BLaER1 treated with 17β-estradiol and CSF1 and Interleukin-3, amounts not matched to agents 10 nM and 100 nM (cell line): Measurements from ENCODE around the gene AHDC1.
A peak's percentile ranks its signal among the peaks of the same experiment; 100 is the strongest.
"Not testable (repeated sequence)": the region's sequence is repeated elsewhere in the genome, so short reads cannot be mapped to it uniquely, and the experiment has no call there.

Experiments
- H3K27ac ChIP-seq, 11 experiments: shearing (Covaris generic); formaldehyde crosslinking; 2 replicates each; pipeline ENCODE4 v1.8.1; 2022
- H3K27me3 ChIP-seq, 11 experiments: shearing (Covaris generic); formaldehyde crosslinking; 2 replicates each; pipeline ENCODE4 v1.8.1; 2022
- H3K36me3 ChIP-seq, 11 experiments: shearing (Covaris generic); formaldehyde crosslinking; 2 replicates each; pipeline ENCODE4 v1.8.1; 2022
- H3K4me1 ChIP-seq, 10 experiments: shearing (Covaris generic); formaldehyde crosslinking; 2 replicates each; pipeline ENCODE4 v1.8.1; 2022
- H3K4me2 ChIP-seq, 11 experiments: shearing (Covaris generic); formaldehyde crosslinking; 2 replicates each; pipeline ENCODE4 v1.8.1; 2022
- H3K4me3 ChIP-seq, 10 experiments: shearing (Covaris generic); formaldehyde crosslinking; 2 replicates each; pipeline ENCODE4 v1.8.1; 2022
- H3K9ac ChIP-seq, 11 experiments: shearing (Covaris generic); formaldehyde crosslinking; 2 replicates each; pipeline ENCODE4 v1.8.1; 2022
- H3K9me3 ChIP-seq, 11 experiments: shearing (Covaris generic); formaldehyde crosslinking; replicated peaks in 1 of 11; 2 replicates each; pipeline ENCODE4 v1.8.1; 2022
- H4K20me1 ChIP-seq, 11 experiments: shearing (Covaris generic); formaldehyde crosslinking; 2 replicates each; pipeline ENCODE4 v1.8.1; 2022
- Cebpa-rat ChIP-seq, 11 experiments: shearing (Covaris generic); IDR thresholded peaks; 2 replicates each; pipeline ENCODE4 v1.8.1; 2022

Gene AHDC1

DNA sequence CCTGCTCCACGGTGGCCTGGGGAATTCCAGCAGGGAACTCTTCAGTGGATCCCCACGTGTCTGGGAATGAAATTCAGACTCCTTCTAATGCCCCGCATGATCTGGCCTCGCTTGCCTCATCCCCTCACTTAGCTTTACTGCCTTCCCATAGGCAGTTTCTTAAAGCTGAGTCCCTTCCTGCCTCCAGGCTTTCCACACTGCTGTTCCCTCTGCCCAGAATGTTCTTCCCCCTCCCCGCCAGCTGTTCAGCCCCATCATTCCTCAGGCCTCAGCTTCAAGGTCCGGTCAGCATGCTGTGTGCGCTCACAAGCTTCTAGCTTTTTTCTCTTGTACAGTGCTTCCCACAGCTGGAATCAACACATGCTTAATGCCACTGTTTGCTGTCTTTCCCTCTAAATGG is 59.1 kb downstream of the AHDC1 start:
- Histone ChIP-seq H3K4me3 (no peak overlapping the region), H3K27me3 (no peaks in the 10 kb centered on the region), H3K9ac (peak overlapping the region in 3 of 11 experiments; percentile 14 to 35 (median 28); a peak in 4 of 22 replicates), H3K9me3 (no peaks in the 10 kb centered on the region), H4K20me1 (peaks cover 21 to 99% (median 67%) of the 10 kb centered on the region in 11 experiments; a peak in 19 of 22 replicates), H3K27ac (peak overlapping the region in 2 of 11 experiments; percentile 9 to 18; a peak in 1 of 22 replicates), H3K4me2 (no peak overlapping the region; a peak in 1 of 22 replicates), H3K36me3 (peaks cover 74 to 100% (median 94%) of the 10 kb centered on the region in 11 experiments), H3K4me1 (peaks cover 21 to 65% (median 51%) of the 10 kb centered on the region in 10 experiments; a peak in 19 of 20 replicates)
- TF ChIP-seq Cebpa-rat (IDR thresholded peaks at IDR 0.05): no peak

DNA sequence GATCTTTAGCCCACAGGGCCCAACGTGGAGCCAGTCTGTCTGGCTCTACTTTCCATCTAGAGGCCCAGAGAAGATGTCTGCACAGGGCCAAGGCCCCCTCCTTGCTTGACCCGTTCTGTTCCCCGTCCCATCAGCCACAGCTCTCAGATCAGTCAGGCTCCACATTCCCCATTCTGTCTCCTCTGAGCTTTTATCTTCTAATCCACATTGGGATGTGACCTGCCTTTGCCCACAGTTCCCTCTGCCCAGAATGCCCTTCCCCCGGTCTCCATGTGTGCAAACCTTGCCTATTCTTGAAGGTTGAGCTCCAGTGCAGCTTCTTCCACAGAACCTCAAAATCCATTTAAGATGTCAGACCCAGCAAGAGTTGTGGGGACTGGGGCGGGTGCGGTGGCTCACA is 60.7 kb downstream of the AHDC1 start:
- H3K9ac ChIP-seq: peak overlapping the region in 7 of 11 experiments; percentile 6 to 48 (median 37); a peak in 7 of 22 replicates
- peaks cover 35 to 81% (median 62%) of the 10 kb centered on the region in 10 experiments for H3K4me1 ChIP-seq
- no peaks in the 10 kb centered on the region for H3K27me3 ChIP-seq
- H3K27ac ChIP-seq: peak overlapping the region in 10 of 11 experiments; percentile 22 to 55 (median 34); a peak in 15 of 22 replicates
- H3K9me3 ChIP-seq: no peaks in the 10 kb centered on the region
- H3K36me3 ChIP-seq: peaks cover 62 to 100% (median 84%) of the 10 kb centered on the region in 11 experiments
- peaks cover 21 to 99% (median 68%) of the 10 kb centered on the region in 11 experiments; a peak in 19 of 22 replicates for H4K20me1 ChIP-seq
- no peak for TF ChIP-seq Cebpa-rat (IDR thresholded peaks at IDR 0.05)
- H3K4me2 ChIP-seq: peak overlapping the region in 4 of 11 experiments; percentile 6 to 48 (median 39); a peak in 7 of 22 replicates
- H3K4me3 ChIP-seq: no peak overlapping the region

GRCh38 chr1:27542463-27543273 is 61.3 kb downstream of the AHDC1 start:
- Histone ChIP-seq H3K4me1 (peaks cover 38 to 87% (median 66%) of the 10 kb centered on the region in 10 experiments), H3K9ac (peak overlapping the region in 9 of 11 experiments; percentile 6 to 48 (median 33); a peak in 7 of 22 replicates), H3K36me3 (peaks cover 59 to 100% (median 80%) of the 10 kb centered on the region in 11 experiments), H3K4me3 (no peak overlapping the region), H3K27ac (peak overlapping the region in 10 of 11 experiments; percentile 22 to 55 (median 34); a peak in 17 of 22 replicates), H3K9me3 (no peaks in the 10 kb centered on the region), H3K27me3 (no peaks in the 10 kb centered on the region), H4K20me1 (peaks cover 21 to 99% (median 67%) of the 10 kb centered on the region in 11 experiments; a peak in 19 of 22 replicates), H3K4me2 (peak overlapping the region in 4 of 11 experiments; percentile 6 to 48 (median 39); a peak in 7 of 22 replicates)
- TF ChIP-seq Cebpa-rat (IDR thresholded peaks at IDR 0.05): no peak

GRCh38 chr1:27539901-27540861 is 63.8 kb downstream of the AHDC1 start:
- Histone ChIP-seq H4K20me1 (peaks cover 24 to 99% (median 69%) of the 10 kb centered on the region in 11 experiments; a peak in 18 of 22 replicates), H3K4me3 (no peak overlapping the region), H3K4me2 (peak overlapping the region in 4 of 11 experiments; percentile 16 to 60 (median 35); a peak in 7 of 22 replicates), H3K27ac (no peak overlapping the region; a peak in 1 of 22 replicates), H3K9ac (0 out of 22 replicates have a peak overlapping the region, but pooled peaks of 2 of the 11 experiments have one; percentile 5), H3K9me3 (no peaks in the 10 kb centered on the region), H3K36me3 (peaks cover 42 to 100% (median 78%) of the 10 kb centered on the region in 11 experiments), H3K27me3 (no peaks in the 10 kb centered on the region), H3K4me1 (peaks cover 32 to 97% (median 73%) of the 10 kb centered on the region in 10 experiments)
- TF ChIP-seq Cebpa-rat (IDR thresholded peaks at IDR 0.05): no peak

GRCh38 chr1:27538793-27539192 is 65.2 kb downstream of the AHDC1 start:
- Histone ChIP-seq H3K4me2 (peak overlapping the region in 7 of 11 experiments; percentile 8 to 70 (median 49); a peak in 12 of 22 replicates), H3K9me3 (no peaks in the 10 kb centered on the region), H4K20me1 (peaks cover 24 to 92% (median 62%) of the 10 kb centered on the region in 11 experiments; a peak in 18 of 22 replicates), H3K27ac (no peak overlapping the region; a peak in 1 of 22 replicates), H3K4me3 (no peak overlapping the region), H3K9ac (peak overlapping the region in 2 of 11 experiments; percentile 2; a peak in 2 of 22 replicates), H3K4me1 (peaks cover 22 to 90% (median 72%) of the 10 kb centered on the region in 10 experiments), H3K27me3 (no peaks in the 10 kb centered on the region), H3K36me3 (peaks cover 44 to 97% (median 77%) of the 10 kb centered on the region in 11 experiments)
- no peak for TF ChIP-seq Cebpa-rat (IDR thresholded peaks at IDR 0.05)

DNA sequence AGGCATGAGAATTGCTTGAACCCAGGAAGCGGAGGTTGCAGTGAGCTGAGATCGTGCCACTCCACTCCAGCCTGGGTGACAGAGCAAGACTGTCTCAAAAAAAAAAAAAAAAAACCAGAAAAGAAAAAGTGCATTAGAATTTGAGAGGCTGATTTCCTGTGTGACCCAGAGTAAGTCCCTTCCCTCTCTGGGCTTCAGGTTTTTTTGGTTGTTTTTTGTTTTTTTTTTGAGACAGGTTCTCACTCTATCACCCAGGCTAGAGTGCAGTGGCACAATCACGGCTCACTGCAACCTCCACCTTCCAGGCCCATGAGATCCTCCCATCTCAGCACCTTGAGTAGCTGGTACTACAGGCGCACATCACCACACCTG is 65.7 kb downstream of the AHDC1 start:
- Histone ChIP-seq H3K9ac (0 out of 22 replicates have a peak overlapping the region, but pooled peaks of 2 of the 11 experiments have one; percentile 2), H3K4me2 (peak overlapping the region in 7 of 11 experiments; percentile 8 to 70 (median 49); a peak in 12 of 22 replicates), H3K36me3 (peaks cover 43 to 97% (median 77%) of the 10 kb centered on the region in 11 experiments; a peak in 21 of 22 replicates), H4K20me1 (peaks cover 24 to 92% (median 57%) of the 10 kb centered on the region in 11 experiments; a peak in 18 of 22 replicates), H3K4me1 (peaks cover 26 to 90% (median 70%) of the 10 kb centered on the region in 10 experiments)
- H3K4me3 ChIP-seq, H3K27ac ChIP-seq, H3K9me3 ChIP-seq, H3K27me3 ChIP-seq: not testable (repeated sequence)

GRCh38 chr1:27536767-27537166 is 67.2 kb downstream of the AHDC1 start:
- H3K9me3 ChIP-seq: no peaks in the 10 kb centered on the region
- no peak overlapping the region; a peak in 1 of 22 replicates for H3K4me2 ChIP-seq
- H3K4me1 ChIP-seq: peaks cover 40 to 90% (median 71%) of the 10 kb centered on the region in 10 experiments
- peaks cover 17 to 87% (median 49%) of the 10 kb centered on the region in 11 experiments; a peak in 18 of 22 replicates for H4K20me1 ChIP-seq
- H3K9ac ChIP-seq: peak overlapping the region in 1 of 11 experiments; percentile 22; a peak in 1 of 22 replicates
- peaks cover 27 to 90% (median 66%) of the 10 kb centered on the region in 11 experiments; a peak in 21 of 22 replicates for H3K36me3 ChIP-seq
- no peak overlapping the region for H3K4me3 ChIP-seq
- TF ChIP-seq Cebpa-rat (IDR thresholded peaks at IDR 0.05): no peak
- H3K27ac ChIP-seq: no peak overlapping the region
- no peaks in the 10 kb centered on the region for H3K27me3 ChIP-seq
